Measurements from ENCODE around the gene GRIK4. TPM values are rescaled to one million over a fixed set of nuclear protein-coding genes. Genes with fewer than 3 reads are reported as not detected.

Gene GRIK4
- total and polyA plus RNA-seq, 7 donors, result 0.04 to 0.11 (median 0.04) TPM; not detected in 4

DNA sequence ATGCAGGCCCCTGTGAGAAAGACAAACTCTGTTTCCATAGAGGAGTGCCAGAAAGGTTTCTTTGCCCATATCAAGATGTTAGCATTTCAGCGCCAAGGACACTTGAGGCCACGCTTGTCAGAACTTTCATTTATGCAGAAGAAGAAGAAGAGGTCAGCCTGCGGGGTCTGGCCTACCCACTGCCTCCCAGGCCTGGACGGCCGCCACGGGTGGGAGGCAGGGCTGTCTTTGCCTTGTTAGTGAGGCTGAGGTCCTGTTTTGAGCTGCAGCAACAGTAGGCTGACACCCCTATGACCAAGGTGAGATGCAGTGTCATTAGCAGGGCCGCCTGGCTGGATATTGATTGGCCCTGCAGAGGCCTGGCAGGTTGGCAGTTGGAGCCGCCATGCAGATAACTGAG lies 183.9 kb downstream of the GRIK4 start:
- Histone ChIP-seq H3K4me3 (no peak overlapping the region), H3K27me3 (ENCODE audit: insufficient read depth in 3 of 3, low read length in 2 of 3) (peaks cover 0 to 7% (median under 1%) of the 10 kb centered on the region in 3 donors), H3K4me1 (no peaks in the 10 kb centered on the region), H3K9me3 (no peaks in the 10 kb centered on the region), H3K27ac (no peak overlapping the region), H3K36me3 (ENCODE audit: insufficient read depth in 1 of 2, low read depth in 1 of 2) (no peaks in the 10 kb centered on the region)
- ATAC-seq, result no peak
- intact Hi-C loops (cut with DNase I), result no loop called here
- TF ChIP-seq, protein P1, sequence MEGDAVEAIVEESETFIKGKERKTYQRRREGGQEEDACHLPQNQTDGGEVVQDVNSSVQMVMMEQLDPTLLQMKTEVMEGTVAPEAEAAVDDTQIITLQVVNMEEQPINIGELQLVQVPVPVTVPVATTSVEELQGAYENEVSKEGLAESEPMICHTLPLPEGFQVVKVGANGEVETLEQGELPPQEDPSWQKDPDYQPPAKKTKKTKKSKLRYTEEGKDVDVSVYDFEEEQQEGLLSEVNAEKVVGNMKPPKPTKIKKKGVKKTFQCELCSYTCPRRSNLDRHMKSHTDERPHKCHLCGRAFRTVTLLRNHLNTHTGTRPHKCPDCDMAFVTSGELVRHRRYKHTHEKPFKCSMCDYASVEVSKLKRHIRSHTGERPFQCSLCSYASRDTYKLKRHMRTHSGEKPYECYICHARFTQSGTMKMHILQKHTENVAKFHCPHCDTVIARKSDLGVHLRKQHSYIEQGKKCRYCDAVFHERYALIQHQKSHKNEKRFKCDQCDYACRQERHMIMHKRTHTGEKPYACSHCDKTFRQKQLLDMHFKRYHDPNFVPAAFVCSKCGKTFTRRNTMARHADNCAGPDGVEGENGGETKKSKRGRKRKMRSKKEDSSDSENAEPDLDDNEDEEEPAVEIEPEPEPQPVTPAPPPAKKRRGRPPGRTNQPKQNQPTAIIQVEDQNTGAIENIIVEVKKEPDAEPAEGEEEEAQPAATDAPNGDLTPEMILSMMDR (IDR thresholded peaks at IDR 0.05), result no peak
- WGBS, 3 donors, result 92 to 94% (median 93%) methylated on average over 8 of the region's 8 CpGs
- DNase-seq, result no peak

DNA sequence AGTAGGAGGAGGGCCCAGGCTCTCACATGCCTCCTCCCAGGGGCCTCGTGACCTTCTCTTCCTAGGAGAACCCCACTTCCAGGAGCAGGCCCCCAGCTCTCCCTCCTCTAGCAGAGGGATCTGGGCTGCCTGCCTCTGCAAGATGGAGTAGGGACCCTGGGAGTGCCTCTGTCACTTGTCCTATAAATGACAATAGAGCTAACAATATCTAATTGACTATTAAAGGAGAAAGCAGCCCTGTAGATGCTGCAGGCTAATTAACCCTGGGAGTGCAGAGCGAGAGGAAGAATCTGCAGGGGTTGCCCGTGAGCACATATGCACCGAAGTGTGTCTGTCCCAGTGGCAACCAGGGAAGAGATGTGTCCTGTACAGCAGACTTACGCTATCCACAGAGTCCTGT lies 184.4 kb downstream of the GRIK4 start:
- 95 to 99% (median 98%) methylated on average over 5 of the region's 5 CpGs for WGBS, 3 donors
- no peaks in the 10 kb centered on the region for H3K9me3 ChIP-seq
- ATAC-seq (no peak), DNase-seq (no peak)
- intact Hi-C loops (cut with DNase I), result no loop called here
- no peaks in the 10 kb centered on the region for H3K36me3 ChIP-seq (ENCODE audit: insufficient read depth in 1 of 2, low read depth in 1 of 2)
- H3K4me1 ChIP-seq, result no peaks in the 10 kb centered on the region
- no peak overlapping the region for H3K27ac ChIP-seq
- H3K4me3 ChIP-seq, result no peak overlapping the region
- TF ChIP-seq, protein P1 (IDR thresholded peaks at IDR 0.05), result no peak
- H3K27me3 ChIP-seq (ENCODE audit: insufficient read depth in 3 of 3, low read length in 2 of 3), result peaks cover 0 to 7% (median 0%) of the 10 kb centered on the region in 3 donors

DNA sequence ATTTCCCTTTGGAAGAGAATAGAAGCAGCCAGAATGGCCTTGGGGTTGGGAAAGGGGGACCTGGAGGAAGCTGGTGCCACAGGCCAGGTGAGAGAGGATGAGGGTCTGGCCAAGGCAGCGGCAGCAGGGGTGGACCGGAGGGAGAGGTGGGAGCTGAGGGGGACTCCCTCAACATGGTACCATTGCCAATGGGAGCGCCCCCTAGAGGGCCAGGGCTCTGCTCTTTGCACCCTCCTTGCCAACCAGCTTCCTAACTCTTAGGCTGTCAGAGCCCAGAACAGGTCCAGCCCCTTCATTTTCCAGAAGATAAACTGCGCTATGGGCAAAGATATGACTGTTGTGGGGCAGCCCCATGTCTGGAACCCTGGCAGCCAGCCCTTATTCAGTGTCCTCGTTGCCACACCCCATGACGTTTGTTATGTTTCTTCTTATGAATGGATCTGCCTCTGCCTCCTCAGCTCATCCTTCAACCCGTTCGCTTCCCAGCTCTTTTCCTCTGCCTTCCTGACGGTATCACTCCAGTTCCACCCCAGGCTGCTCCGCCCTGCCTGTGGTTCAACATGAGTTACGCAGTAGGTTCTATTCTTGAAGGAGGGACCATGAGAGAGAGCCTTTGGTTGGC lies 185.2 kb downstream of the GRIK4 start:
- TF ChIP-seq, protein P1 (IDR thresholded peaks at IDR 0.05), result no peak
- DNase-seq, result no peak
- intact Hi-C loops (cut with DNase I), result no loop called here
- H3K4me1 ChIP-seq, result no peaks in the 10 kb centered on the region
- ATAC-seq, result no peak
- peaks cover 0 to 7% (median 0%) of the 10 kb centered on the region in 3 donors for H3K27me3 ChIP-seq (ENCODE audit: insufficient read depth in 3 of 3, low read length in 2 of 3)
- WGBS, 3 donors, result 65 to 76% (median 73%) methylated on average over 10 to 11 of the region's 11 CpGs
- H3K9me3 ChIP-seq, result no peaks in the 10 kb centered on the region
- H3K36me3 ChIP-seq (ENCODE audit: insufficient read depth in 1 of 2, low read depth in 1 of 2), result no peaks in the 10 kb centered on the region
- no peak overlapping the region for H3K4me3 ChIP-seq
- no peak overlapping the region for H3K27ac ChIP-seq

DNA sequence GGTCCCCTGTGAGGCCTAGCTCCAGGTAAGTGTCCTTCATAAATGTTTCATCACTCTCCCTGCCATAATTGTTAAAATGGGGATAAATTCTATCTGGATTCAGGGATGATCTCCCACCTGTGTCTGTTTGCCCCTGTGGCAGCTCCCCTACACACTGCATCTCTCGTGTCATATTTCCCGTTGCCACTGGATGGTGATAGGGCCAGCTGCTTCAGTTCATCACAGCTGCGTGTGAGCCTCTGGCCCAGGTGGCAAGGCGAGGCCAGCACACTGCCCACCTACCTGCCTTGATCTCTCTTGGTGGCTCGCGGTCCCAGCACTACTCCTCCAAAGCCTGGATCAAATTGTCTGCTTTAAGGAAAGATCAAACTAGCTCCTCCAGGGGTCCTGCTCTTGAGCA lies 187.4 kb downstream of the GRIK4 start:
- H3K27ac ChIP-seq, result no peak overlapping the region
- 58 to 63% (median 62%) methylated on average over 6 of the region's 6 CpGs for WGBS, 3 donors

More for the DNA sequence above, 187.4 kb downstream of the GRIK4 start:
- no peaks in the 10 kb centered on the region for H3K9me3 ChIP-seq
- no peak overlapping the region for H3K4me3 ChIP-seq
- TF ChIP-seq, protein P1 (IDR thresholded peaks at IDR 0.05), result no peak
- H3K4me1 ChIP-seq, result no peaks in the 10 kb centered on the region
- intact Hi-C loops (cut with DNase I), result no loop called here
- peaks cover 0 to 7% (median 0%) of the 10 kb centered on the region in 3 donors for H3K27me3 ChIP-seq (ENCODE audit: insufficient read depth in 3 of 3, low read length in 2 of 3)
- DNase-seq (no peak), ATAC-seq (no peak)
- no peaks in the 10 kb centered on the region for H3K36me3 ChIP-seq (ENCODE audit: insufficient read depth in 1 of 2, low read depth in 1 of 2)
